Neural progenitor cell (in vitro differentiated cells): ENCODE data around the gene NHLRC4. TPM values are rescaled to one million over a fixed set of nuclear protein-coding genes. Genes with fewer than 3 reads are reported as not detected.

Experiments used
- DNase-seq: peaks from one replicate; pipeline ENCODE4 v3.0.0-alpha.2; 2016; ENCODE audit warnings: low spot score
- H2AFZ ChIP-seq: fragments of 200-600 bp; sonication (generic); replicated peaks from 2 replicates; pipeline ENCODE4 v1.6.1; 2016; ENCODE audit warnings: antibody characterized with exemption
- H3F3A ChIP-seq: fragments of 200-600 bp; sonication (generic); 2 replicates; pipeline ENCODE4 v1.6.1; 2016; ENCODE audit warnings: antibody characterized with exemption, low read depth
- H3K27ac ChIP-seq: fragments of 200-600 bp; sonication (generic); 2 replicates; pipeline ENCODE4 v1.5.1; 2016; ENCODE audit warnings: mild to moderate bottlenecking
- H3K27me3 ChIP-seq: fragments of 200-600 bp; sonication (generic); 2 replicates; pipeline ENCODE4 v1.6.1; 2016; ENCODE audit warnings: mild to moderate bottlenecking, moderate library complexity
- H3K36me3 ChIP-seq: fragments of 200-600 bp; sonication (generic); 2 replicates; pipeline ENCODE4 v1.5.1; 2016
- H3K4me1 ChIP-seq: fragments of 200-600 bp; sonication (generic); 2 replicates; pipeline ENCODE4 v1.6.1; 2016; ENCODE audit warnings: mixed run types
- H3K4me2 ChIP-seq: fragments of 200-600 bp; sonication (generic); 2 replicates; pipeline ENCODE4 v1.6.1; 2016
- H3K4me3 ChIP-seq: fragments of 200-600 bp; sonication (generic); 2 replicates; pipeline ENCODE4 v1.5.1; 2016
- H3K79me2 ChIP-seq: fragments of 200-600 bp; sonication (generic); 2 replicates; pipeline ENCODE4 v1.6.1; 2016; ENCODE audit warnings: low read depth
- H3K9ac ChIP-seq: fragments of 200-600 bp; sonication (generic); 2 replicates; pipeline ENCODE4 v1.6.1; 2016
- H3K9me3 ChIP-seq: fragments of 200-600 bp; sonication (generic); 2 replicates; pipeline ENCODE4 v1.5.1; 2016; ENCODE audit warnings: low read depth
- H4K20me1 ChIP-seq: fragments of 200-600 bp; sonication (generic); 2 replicates; pipeline ENCODE4 v1.6.1; 2016; ENCODE audit warnings: low read depth
- H3K27ac Mint-ChIP-seq: 3 replicates; pipeline ENCODE4 v1.8.0; 2021; ENCODE audit warnings: mixed read lengths
- H3K27me3 Mint-ChIP-seq: 2 replicates; pipeline ENCODE4 v1.8.0; 2022; ENCODE audit warnings: low read depth, mild to moderate bottlenecking, inconsistent platforms, moderate library complexity, mixed read lengths; ENCODE audit not compliant: insufficient read depth
- H3K36me3 Mint-ChIP-seq: 3 replicates; pipeline ENCODE4 v1.8.0; 2021; ENCODE audit warnings: mixed read lengths
- H3K4me1 Mint-ChIP-seq: 3 replicates; pipeline ENCODE4 v1.8.0; 2021; ENCODE audit warnings: mixed read lengths
- H3K4me3 Mint-ChIP-seq: 3 replicates; pipeline ENCODE4 v1.8.0; 2021; ENCODE audit warnings: mild to moderate bottlenecking, moderate library complexity, mixed read lengths
- H3K9me3 Mint-ChIP-seq: 3 replicates; pipeline ENCODE4 v1.8.0; 2020; ENCODE audit warnings: mixed read lengths
- CTCF ChIP-seq: fragments of 200-600 bp; sonication (generic); IDR thresholded peaks from 2 replicates; pipeline ENCODE4 v1.5.1; 2017; ENCODE audit warnings: antibody characterized with exemption, mild to moderate bottlenecking
- EZH2 ChIP-seq: fragments of 200-600 bp; sonication (generic); IDR thresholded peaks from 2 replicates; pipeline ENCODE4 v1.6.1; 2017; ENCODE audit warnings: antibody characterized with exemption, mild to moderate bottlenecking, moderate library complexity
- EZH2phosphoT487 ChIP-seq: fragments of 200-600 bp; sonication (generic); IDR thresholded peaks from 2 replicates; pipeline ENCODE4 v1.6.1; 2017; ENCODE audit warnings: antibody characterized with exemption
- total RNA-seq: library from RNA; depleted of rRNA; stranded (reverse); fragments of >200 nt; gene quantifications from 2 replicates; pipeline ENCODE4 v1.2.3, GENCODE V29; 2015; ENCODE audit warnings: low replicate concordance

The NHLRC4 gene
- total RNA-seq, 1 donor from 2014 or later = not detected

- H3K4me3 ChIP-seq = no peak overlapping the region
- H3K4me2 ChIP-seq = no peak overlapping the region
- peaks cover 67% of the 10 kb centered on the region for H4K20me1 ChIP-seq
- no peaks in the 10 kb centered on the region for H3K36me3 ChIP-seq
- Mint-ChIP-seq H3K27me3 (peaks cover 8% of the 10 kb centered on the region), H3K27ac (no peak overlapping the region), H3K4me3 (no peak overlapping the region), H3K36me3 (peaks cover 17% of the 10 kb centered on the region), H3K9me3 (no peaks in the 10 kb centered on the region), H3K4me1 (peaks cover 22% of the 10 kb centered on the region)
- peaks cover 3% of the 10 kb centered on the region for H3K4me1 ChIP-seq
- peaks cover 32% of the 10 kb centered on the region for H3K79me2 ChIP-seq
- no peak for TF ChIP-seq EZH2
- no peak for TF ChIP-seq EZH2phosphoT487
- no peak for TF ChIP-seq CTCF
- H2AFZ ChIP-seq = no peak overlapping the region
- DNase-seq = no peak
- H3K9me3 ChIP-seq = no peaks in the 10 kb centered on the region
- no peak overlapping the region for H3K27ac ChIP-seq
- peaks cover 14% of the 10 kb centered on the region for H3K27me3 ChIP-seq
- H3K9ac ChIP-seq = no peak overlapping the region
- peaks cover 11% of the 10 kb centered on the region for H3F3A ChIP-seq
Observed at GRCh38 chr16:592518-593306, 25.9 kb downstream of the NHLRC4 start.

- peaks cover 6% of the 10 kb centered on the region for H3F3A ChIP-seq
- no peaks in the 10 kb centered on the region for H3K36me3 ChIP-seq
- no peak overlapping the region for H3K27ac Mint-ChIP-seq
- no peaks in the 10 kb centered on the region for H3K9me3 ChIP-seq
- H3K4me3 ChIP-seq = no peak overlapping the region
- TF ChIP-seq EZH2phosphoT487 (no peak), CTCF (no peak), EZH2 (no peak)
- no peak for DNase-seq
- no peak overlapping the region for H3K9ac ChIP-seq
- H3K79me2 ChIP-seq = peaks cover 25% of the 10 kb centered on the region
- no peak overlapping the region for H3K27ac ChIP-seq
- H3K4me3 Mint-ChIP-seq = peak overlapping the region; percentile 69
- peaks cover 3% of the 10 kb centered on the region for H3K4me1 ChIP-seq
- no peak overlapping the region for H3K4me2 ChIP-seq
- peaks cover 8% of the 10 kb centered on the region for H3K27me3 Mint-ChIP-seq
- H3K36me3 Mint-ChIP-seq = peaks cover 17% of the 10 kb centered on the region
- peaks cover 60% of the 10 kb centered on the region for H4K20me1 ChIP-seq
- no peak overlapping the region for H2AFZ ChIP-seq
- peaks cover 19% of the 10 kb centered on the region for H3K4me1 Mint-ChIP-seq
- no peaks in the 10 kb centered on the region for H3K9me3 Mint-ChIP-seq
- H3K27me3 ChIP-seq = peaks cover 14% of the 10 kb centered on the region
Observed at GRCh38 chr16:593406-593805, 26.6 kb downstream of the NHLRC4 start.

- peaks cover 14% of the 10 kb centered on the region for H3K27me3 ChIP-seq
- no peak overlapping the region for H3K9ac ChIP-seq
- no peak overlapping the region for H3K4me3 ChIP-seq
- H3K27ac ChIP-seq = no peak overlapping the region
- H4K20me1 ChIP-seq = peaks cover 58% of the 10 kb centered on the region
- H3K36me3 ChIP-seq = no peaks in the 10 kb centered on the region
- Mint-ChIP-seq H3K4me1 (peaks cover 18% of the 10 kb centered on the region), H3K36me3 (peaks cover 19% of the 10 kb centered on the region), H3K27me3 (peaks cover 10% of the 10 kb centered on the region), H3K4me3 (peak overlapping the region; percentile 69), H3K27ac (no peak overlapping the region), H3K9me3 (no peaks in the 10 kb centered on the region)
- peaks cover 2% of the 10 kb centered on the region for H3F3A ChIP-seq
- H3K4me1 ChIP-seq = peaks cover 3% of the 10 kb centered on the region
- H2AFZ ChIP-seq = no peak overlapping the region
- DNase-seq = no peak
- no peak overlapping the region for H3K4me2 ChIP-seq
- peaks cover 23% of the 10 kb centered on the region for H3K79me2 ChIP-seq
- no peaks in the 10 kb centered on the region for H3K9me3 ChIP-seq
- no peak for TF ChIP-seq CTCF
- no peak for TF ChIP-seq EZH2phosphoT487
- TF ChIP-seq EZH2 = no peak
Observed at GRCh38 chr16:593807-594206, 27.0 kb downstream of the NHLRC4 start.
